Muscle of leg (tissue), 11 donors: Measurements from ENCODE around the gene AMOT. TPM values are rescaled to one million over a fixed set of nuclear protein-coding genes. Genes with fewer than 3 reads are reported as not detected.
A peak's percentile ranks its signal among the peaks of the same experiment; 100 is the strongest.

ENCODE experiments used
- DNase-seq: peaks from one replicate; pipeline ENCODE4 v3.0.0; 2013
- H3K27ac ChIP-seq: one replicate; pipeline ENCODE4 v1.5.1; 2013; ENCODE audit warnings: mild to moderate bottlenecking, low read length, control low read depth
- H3K27me3 ChIP-seq: one replicate; pipeline ENCODE4 v1.6.1; 2013; ENCODE audit warnings: low read length; ENCODE audit not compliant: control insufficient read depth, insufficient read depth
- H3K36me3 ChIP-seq: one replicate; pipeline ENCODE4 v1.6.1; 2013; ENCODE audit warnings: low read length; ENCODE audit not compliant: control insufficient read depth, insufficient read depth
- H3K4me1 ChIP-seq: one replicate; pipeline ENCODE4 v1.6.1; 2013; ENCODE audit warnings: low read length; ENCODE audit not compliant: control insufficient read depth, insufficient read depth
- H3K4me3 ChIP-seq: one replicate; pipeline ENCODE4 v1.5.1; 2013; ENCODE audit warnings: low read length, control low read depth
- H3K9me3 ChIP-seq: replicated peaks from 2 replicates; pipeline ENCODE4 v1.6.1; 2013; ENCODE audit warnings: low read depth, low read length; ENCODE audit not compliant: control insufficient read depth
- WGBS: methylation state at CpG from one replicate; pipeline ENCODE4 v1.1.5; 2013; ENCODE audit warnings: missing lambda C conversion rate; ENCODE audit not compliant: insufficient coverage; 5-methylcytosine and 5-hydroxymethylcytosine counted together
- polyA plus RNA-seq, 8 donors: library from polyadenylated mRNA; unstranded; fragments of 120-200 nt; gene quantifications; one replicate each; pipeline versions ENCODE4 v1.2.1 to v1.2.3, GENCODE V29; 2013; ENCODE audit warnings: inconsistent platforms in 1 of 8, low replicate concordance in 1 of 8; ENCODE audit not compliant: insufficient read length in 8 of 8, insufficient read depth in 1 of 8
- total RNA-seq: library from RNA; stranded (reverse); fragments of 120-200 nt; gene quantifications from one replicate; pipeline ENCODE4 v1.2.4, GENCODE V29; 2013

Gene AMOT
- total and polyA plus RNA-seq, 9 donors, result 17.6 to 35.6 (median 28.1) TPM

DNA sequence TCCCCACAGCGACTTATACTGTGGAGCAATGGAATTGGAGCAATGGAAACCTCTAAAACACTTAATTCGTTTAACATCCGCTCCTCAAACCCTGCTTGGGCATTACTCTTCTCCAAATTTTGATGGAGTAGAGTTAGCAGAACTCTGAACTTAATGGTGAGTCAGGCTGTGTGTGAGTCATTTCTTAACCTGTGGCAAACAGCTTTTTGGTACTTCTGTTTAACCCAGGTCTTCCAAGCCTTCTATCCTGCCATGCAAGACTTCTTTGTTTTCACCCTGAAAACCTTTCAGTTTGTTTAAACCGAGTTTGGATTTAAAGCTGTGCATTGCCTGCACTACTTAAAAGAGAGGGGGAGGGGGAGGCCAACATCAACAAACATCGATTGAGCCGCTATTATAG is 3.6 kb upstream of the AMOT start:
- Histone ChIP-seq H3K27ac (no peak overlapping the region), H3K27me3 (peaks cover 44% of the 10 kb centered on the region), H3K4me3 (no peak overlapping the region), H3K4me1 (peaks cover 2% of the 10 kb centered on the region), H3K36me3 (no peaks in the 10 kb centered on the region), H3K9me3 (no peaks in the 10 kb centered on the region)
- WGBS, result no CpG with 5 or more reads among the region's 6 CpGs
- DNase-seq, result no peak

DNA sequence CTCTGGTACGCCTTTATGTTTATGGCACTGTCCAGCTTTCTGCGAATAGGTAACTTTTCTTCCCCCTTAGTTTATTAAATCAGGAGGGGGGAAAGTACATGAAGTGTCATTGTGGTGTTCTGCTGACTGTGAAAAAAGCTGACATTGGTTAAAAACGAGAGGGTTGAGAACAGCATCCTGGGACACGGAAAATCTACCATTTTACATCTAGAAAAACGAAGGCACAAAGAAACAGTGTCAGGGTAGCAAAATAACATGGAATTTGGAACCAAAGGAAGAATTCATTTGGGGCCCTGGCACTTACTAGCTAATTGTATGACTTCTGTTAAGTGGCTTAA is 1.2 kb upstream of the AMOT start:
- no peak for DNase-seq
- no CpG with 5 or more reads among the region's 5 CpGs for WGBS
- no peaks in the 10 kb centered on the region for H3K4me1 ChIP-seq
- H3K27me3 ChIP-seq, result peaks cover 42% of the 10 kb centered on the region
- H3K36me3 ChIP-seq, result no peaks in the 10 kb centered on the region
- peak overlapping the region; percentile 41 for H3K4me3 ChIP-seq
- no peaks in the 10 kb centered on the region for H3K9me3 ChIP-seq
- peak overlapping the region; percentile 72 for H3K27ac ChIP-seq

DNA sequence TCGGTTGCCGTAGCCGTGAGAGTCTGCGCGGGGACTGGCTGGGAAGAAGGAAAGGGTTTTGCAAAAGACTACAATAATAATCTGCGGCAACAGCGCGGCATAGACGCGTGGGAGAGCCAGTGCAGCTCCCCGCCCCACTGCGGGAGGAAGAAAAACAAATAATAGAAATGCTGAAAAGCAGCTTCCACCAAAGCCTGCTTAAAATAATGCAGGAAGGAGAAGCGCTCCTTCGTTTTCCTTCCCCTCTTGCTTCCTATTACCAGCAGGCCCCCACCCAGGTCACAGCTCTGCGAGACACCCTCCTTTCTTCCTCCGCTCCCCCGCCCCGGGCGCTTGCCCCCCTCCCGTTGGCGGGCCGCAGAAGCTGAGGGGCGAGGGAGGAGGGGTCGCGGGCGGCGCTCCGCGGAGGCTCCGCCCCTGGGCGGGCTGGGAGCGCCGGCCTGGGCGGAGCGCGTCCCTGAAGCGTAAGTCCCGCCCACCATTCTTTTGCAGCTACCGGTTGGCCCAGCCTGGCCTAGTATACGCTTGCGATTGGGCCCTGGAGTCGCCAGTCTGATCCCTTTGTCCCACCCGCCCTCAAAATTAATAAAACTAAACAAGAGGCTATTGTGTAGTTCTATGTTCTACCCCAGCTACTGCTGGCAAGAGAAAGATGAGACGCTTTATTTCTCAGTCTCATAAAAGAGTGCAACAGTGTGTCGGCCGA is 636 bp upstream of the AMOT start:
- Histone ChIP-seq H3K36me3 (no peaks in the 10 kb centered on the region), H3K27ac (peak overlapping the region; percentile 94), H3K27me3 (peaks cover 42% of the 10 kb centered on the region), H3K9me3 (no peaks in the 10 kb centered on the region), H3K4me1 (no peaks in the 10 kb centered on the region), H3K4me3 (peak overlapping the region; percentile 74)
- WGBS, result 12% methylated on average over 27 of the region's 46 CpGs
- DNase-seq, result peak; percentile 96

DNA sequence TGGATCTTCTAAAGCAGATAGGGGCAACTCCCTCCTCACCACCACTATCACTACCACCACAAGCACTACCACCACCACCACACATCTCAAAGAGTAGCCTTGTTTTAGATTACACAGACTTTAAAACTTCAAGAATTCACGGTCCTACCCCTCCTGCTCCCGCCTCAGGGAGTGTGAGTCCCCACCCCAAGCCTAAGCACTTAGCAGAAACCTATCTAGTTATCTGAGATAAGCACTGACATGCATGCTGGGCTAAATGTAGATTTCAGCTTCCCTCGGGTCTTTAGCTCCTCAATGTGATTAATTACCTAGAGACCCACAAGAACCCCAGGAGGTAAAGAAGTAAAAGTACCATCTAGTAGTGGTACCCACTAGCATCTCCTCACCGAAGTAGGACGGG is 775 bp downstream of the AMOT start:
- H3K9me3 ChIP-seq, result no peaks in the 10 kb centered on the region
- H3K36me3 ChIP-seq, result no peaks in the 10 kb centered on the region
- no peak for DNase-seq
- peaks cover 42% of the 10 kb centered on the region for H3K27me3 ChIP-seq
- peak overlapping the region; percentile 74 for H3K4me3 ChIP-seq
- H3K4me1 ChIP-seq, result no peaks in the 10 kb centered on the region
- 36% methylated on average over 2 of the region's 5 CpGs for WGBS
- no peak overlapping the region for H3K27ac ChIP-seq

DNA sequence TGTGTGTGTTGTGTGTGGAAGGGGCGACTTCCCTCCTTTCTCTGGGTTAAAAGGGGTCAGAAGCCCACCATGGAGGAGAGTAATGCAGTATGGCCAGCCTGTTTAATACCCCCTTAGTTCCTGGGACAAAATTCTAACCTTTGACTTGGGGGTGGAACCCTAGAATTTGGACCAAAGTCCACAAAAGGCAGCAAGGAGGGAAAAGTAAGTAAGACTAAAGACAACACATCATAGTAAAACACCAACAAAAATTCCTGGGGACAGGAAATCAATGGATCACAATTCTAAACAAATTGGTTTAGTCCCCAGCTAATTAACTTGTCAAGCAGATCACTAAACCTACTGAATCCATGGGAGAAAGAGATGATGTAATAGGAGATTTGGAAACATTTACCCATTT is 3.1 kb downstream of the AMOT start:
- no peaks in the 10 kb centered on the region for H3K36me3 ChIP-seq
- DNase-seq, result no peak
- no peak overlapping the region for H3K27ac ChIP-seq
- H3K4me3 ChIP-seq, result no peak overlapping the region
- H3K27me3 ChIP-seq, result peaks cover 37% of the 10 kb centered on the region
- peaks cover 4% of the 10 kb centered on the region for H3K4me1 ChIP-seq
- whole genome bisulfite sequencing, result no CpG with 5 or more reads among the region's 1 CpG
- H3K9me3 ChIP-seq, result no peaks in the 10 kb centered on the region

DNA sequence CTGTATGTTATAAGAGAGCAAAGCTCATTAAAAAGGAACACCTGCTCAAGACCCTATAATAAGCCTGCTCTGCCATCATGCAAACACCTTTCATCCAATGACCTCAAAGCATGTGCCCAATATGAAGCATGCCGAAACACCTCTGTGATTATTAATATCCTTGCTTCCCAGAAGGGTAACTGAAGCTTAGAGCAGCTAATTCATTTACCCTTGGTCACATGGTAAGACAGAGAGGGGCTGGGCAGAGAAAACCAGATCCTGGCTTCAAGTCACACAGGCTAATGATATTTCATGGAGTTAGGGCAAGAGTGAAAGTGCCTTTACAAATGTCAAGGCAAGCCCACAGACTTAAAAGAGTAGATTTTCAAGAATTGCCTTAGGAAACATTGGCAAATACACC is 5.6 kb downstream of the AMOT start:
- H3K36me3 ChIP-seq, result no peaks in the 10 kb centered on the region
- H3K4me1 ChIP-seq, result peaks cover 4% of the 10 kb centered on the region
- no peak for DNase-seq
- H3K27ac ChIP-seq, result peak overlapping the region; percentile 43
- H3K4me3 ChIP-seq, result no peak overlapping the region
- H3K9me3 ChIP-seq, result no peaks in the 10 kb centered on the region
- no CpG with 5 or more reads among the region's 1 CpG for WGBS
- peaks cover 23% of the 10 kb centered on the region for H3K27me3 ChIP-seq

DNA sequence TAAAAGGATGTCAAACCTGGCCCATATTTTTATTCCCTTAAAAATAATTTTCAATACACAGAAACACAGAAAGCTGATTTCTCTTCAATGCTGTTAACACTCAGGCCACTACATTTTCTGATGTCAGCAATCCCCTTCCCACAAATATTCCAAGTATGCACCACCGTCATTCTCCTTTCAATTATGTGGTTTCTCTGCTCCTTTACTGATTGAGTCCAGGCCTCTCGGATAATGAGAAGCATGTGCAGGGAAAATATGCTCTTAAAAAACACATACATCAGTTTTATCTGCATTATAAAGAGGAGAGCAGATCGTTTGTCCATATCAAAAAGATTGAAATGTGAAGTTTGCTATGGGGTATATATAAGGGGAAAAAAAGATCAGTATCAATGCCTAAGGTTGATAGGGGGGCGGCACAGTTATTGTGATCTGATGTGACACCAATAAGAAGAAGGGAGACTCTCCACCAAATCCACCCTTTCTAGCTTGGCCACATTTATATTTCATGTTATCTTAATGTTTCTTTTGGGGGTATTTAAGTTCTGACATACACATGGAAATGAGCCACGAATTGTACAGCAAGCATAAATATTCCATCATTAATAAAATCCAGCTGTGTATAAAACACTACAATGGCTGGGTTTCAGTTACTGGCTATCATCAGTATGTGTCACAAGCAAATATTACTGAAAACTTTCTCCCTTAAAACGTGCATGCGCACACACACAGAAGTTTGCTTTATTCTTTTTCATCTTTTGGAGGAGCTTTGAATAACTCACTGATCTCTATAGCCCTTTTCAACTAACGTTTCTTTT is 6.4 kb downstream of the AMOT start:
- Histone ChIP-seq H3K4me1 (peaks cover 4% of the 10 kb centered on the region), H3K36me3 (no peaks in the 10 kb centered on the region), H3K9me3 (no peaks in the 10 kb centered on the region), H3K27ac (peak overlapping the region; percentile 43), H3K4me3 (no peak overlapping the region), H3K27me3 (peaks cover 16% of the 10 kb centered on the region)
- WGBS, result no CpG with 5 or more reads among the region's 8 CpGs
- peak; percentile 89 for DNase-seq

DNA sequence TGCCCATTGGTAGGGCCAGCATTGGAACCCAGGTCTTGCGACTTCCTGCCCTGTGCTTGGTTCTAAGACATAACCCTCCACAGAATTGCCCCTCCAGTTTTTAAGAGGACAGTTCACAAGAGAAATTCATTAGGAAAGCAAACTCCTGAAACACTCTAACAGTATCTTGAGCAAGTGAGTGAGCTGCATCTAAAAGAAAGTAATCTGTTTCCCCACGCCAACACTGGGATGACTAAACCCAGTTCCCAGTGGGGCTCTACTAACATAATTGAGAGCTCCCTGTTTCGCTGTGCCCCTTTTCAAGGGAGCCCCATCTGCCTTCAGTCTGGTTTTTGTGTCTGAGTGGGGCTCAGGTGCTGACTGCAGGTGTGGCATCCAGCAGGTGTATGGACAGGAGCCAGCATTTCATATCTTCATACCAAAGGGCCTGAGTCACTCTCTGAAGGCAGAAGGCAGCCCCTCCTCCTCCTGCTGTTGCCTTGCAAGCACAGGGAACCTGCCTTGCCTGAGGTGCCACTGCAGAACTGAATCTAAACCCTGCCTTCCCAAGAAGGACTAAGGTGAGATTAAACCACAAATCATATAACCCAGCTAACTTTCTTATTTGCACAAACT is 8.0 kb downstream of the AMOT start:
- no peaks in the 10 kb centered on the region for H3K9me3 ChIP-seq
- H3K4me1 ChIP-seq, result peaks cover 4% of the 10 kb centered on the region
- H3K4me3 ChIP-seq, result no peak overlapping the region
- peaks cover 8% of the 10 kb centered on the region for H3K27me3 ChIP-seq
- DNase-seq, result no peak
- H3K36me3 ChIP-seq, result no peaks in the 10 kb centered on the region
- WGBS, result 100% methylated on average over 1 of the region's 3 CpGs
- H3K27ac ChIP-seq, result no peak overlapping the region

DNA sequence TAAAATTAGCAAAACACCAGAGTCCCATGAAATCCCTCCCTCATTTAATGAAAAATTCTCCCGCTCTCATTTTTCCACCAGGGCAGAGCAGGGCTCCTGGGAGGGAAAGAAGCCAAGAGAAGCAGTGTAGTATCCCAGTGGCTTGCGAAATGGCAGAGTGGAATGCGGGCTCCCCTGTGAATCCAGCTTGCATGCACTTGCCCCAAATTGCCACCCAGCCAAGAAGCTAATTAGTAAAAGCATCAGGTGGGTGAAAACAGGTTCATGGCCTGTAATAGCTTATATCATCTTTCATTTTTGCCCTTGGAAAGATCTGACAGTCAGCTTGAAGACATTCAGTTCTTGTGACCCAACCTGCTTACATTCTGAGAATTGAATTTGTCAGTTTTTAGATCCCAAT is 10.1 kb downstream of the AMOT start:
- peaks cover 8% of the 10 kb centered on the region for H3K27me3 ChIP-seq
- H3K27ac ChIP-seq, result no peak overlapping the region
- no CpG with 5 or more reads among the region's 3 CpGs for WGBS
- H3K4me3 ChIP-seq, result no peak overlapping the region
- peaks cover 4% of the 10 kb centered on the region for H3K4me1 ChIP-seq
- H3K9me3 ChIP-seq, result no peaks in the 10 kb centered on the region
- H3K36me3 ChIP-seq, result no peaks in the 10 kb centered on the region
- DNase-seq, result no peak

DNA sequence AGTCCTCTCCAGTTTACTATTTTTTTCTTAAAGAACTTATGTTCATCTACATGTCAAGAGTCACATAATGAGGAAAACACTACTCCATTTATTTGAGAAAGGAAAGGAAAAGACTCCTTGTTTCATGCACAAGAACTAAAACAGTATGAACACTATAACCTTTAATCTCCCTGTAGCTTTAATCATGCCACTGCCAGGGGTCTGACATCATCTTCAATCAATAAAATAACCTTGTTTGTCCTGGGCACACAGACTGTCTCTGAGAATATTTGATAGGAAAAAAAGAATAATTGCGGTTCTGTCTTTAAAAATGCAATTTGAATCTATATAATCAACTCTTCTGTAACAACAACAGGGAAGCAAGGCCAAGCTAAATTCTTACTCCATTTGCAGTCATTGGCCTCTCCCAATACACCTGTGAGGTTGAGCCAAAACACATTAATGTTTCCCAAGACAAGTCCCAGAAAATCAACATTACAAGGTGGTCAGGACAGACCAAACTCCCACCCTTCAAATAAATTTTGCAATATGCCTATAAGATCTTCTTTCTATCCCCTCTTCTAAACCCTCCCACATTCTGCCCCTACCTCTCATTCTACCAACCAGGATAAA is 13.2 kb downstream of the AMOT start:
- Histone ChIP-seq H3K4me3 (no peak overlapping the region), H3K27me3 (peaks cover 13% of the 10 kb centered on the region), H3K9me3 (no peaks in the 10 kb centered on the region), H3K27ac (no peak overlapping the region), H3K4me1 (no peaks in the 10 kb centered on the region), H3K36me3 (no peaks in the 10 kb centered on the region)
- no CpG with 5 or more reads among the region's 1 CpG for WGBS
- DNase-seq, result no peak
